Measurements from ENCODE around the gene CLEC4A.
"Not testable (repeated sequence)": the region's sequence is repeated elsewhere in the genome, so short reads cannot be mapped to it uniquely, and the experiment has no call there.

The CLEC4A gene

DNA sequence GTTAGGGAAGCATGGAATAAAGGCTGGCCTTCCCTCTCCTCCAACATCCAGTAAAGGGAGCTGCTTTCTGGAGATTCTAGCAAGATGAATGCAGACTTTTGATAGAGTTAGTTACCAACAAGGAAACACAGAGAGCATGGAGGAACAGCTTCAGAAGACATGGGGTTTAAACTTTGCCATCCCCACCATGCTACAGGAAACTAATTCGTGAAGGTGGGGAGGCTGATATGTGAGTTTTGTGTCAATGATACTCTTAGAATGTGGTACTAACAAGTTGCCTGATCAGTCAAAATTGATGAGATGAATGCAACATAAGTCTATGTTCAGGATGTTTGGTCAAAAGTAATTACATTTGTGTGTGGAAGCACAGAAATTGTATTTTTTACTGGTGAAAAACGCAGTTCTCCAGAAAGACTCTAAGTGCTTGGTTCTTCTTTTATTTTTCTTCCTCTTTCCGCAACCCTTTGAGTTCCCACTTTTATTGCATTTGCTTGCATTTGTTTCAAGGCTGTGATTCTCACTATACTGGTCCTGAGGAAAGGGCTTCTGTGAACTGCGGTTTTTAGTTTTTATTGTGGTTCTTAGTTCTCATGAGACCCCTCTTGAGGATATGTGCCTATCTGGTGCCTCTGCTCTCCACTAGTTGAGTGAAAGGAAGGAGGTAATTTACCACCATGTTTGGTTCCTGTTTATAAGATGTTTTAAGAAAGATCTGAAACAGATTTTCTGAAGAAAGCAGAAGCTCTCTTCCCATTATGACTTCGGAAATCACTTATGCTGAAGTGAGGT is at the start of gene CLEC4A:
Gene CLEC4A (plus strand): TSS at position 494 of the 789 bp plus-strand sequence. CDS start 262 bp downstream, at position 756.
- no peak for TF ChIP-seq ZNF274 (IDR thresholded peaks at IDR 0.05; ENCODE audit: low read depth, low read length)
- no peak within 1 kb of the TSS for H3K4me3 ChIP-seq (ENCODE audit: low read length)

DNA sequence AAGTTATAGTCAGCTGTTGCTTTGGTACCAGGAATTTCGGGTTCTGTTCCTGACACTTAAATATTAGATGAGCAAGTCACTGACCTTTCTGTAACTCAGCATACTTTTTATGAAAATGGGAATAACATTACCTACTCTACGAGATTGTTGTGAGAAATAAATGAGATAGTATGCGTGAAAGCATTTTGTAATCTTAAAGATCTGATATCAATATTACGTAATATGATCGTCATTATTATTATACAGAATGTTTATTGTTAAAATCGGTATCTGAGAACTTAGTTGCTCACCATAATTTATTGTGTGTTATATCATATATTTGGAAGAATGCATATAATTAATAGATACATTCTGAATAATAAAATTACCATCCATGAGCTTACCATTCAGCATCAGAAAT is 47.5 kb upstream of the CLEC4A start:
- no peak for TF ChIP-seq ZNF274 (IDR thresholded peaks at IDR 0.05; ENCODE audit: low read depth, low read length)
- no peak overlapping the region for H3K4me3 ChIP-seq (ENCODE audit: low read length)

DNA sequence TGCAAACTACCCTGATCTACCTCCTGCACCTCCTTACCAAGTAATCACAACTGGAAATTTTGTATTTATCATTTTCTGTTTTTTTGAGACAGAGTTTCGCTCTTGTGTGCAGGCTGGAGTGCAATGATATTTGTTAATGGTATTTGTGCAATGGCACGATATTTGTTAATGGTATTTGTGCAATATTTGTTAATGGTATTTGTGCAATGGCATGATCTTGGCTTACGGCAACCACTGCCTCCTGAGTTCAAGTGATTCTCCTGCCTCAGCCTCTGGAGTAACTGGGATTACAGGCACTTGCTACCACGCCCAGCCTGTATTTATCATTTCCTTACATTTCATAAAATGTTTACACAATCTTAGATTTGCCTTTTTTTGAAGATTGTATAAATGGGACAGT is 47.1 kb upstream of the CLEC4A start:
- H3K4me3 ChIP-seq (ENCODE audit: low read length): no peak overlapping the region
- TF ChIP-seq ZNF274 (IDR thresholded peaks at IDR 0.05; ENCODE audit: low read depth, low read length): no peak

DNA sequence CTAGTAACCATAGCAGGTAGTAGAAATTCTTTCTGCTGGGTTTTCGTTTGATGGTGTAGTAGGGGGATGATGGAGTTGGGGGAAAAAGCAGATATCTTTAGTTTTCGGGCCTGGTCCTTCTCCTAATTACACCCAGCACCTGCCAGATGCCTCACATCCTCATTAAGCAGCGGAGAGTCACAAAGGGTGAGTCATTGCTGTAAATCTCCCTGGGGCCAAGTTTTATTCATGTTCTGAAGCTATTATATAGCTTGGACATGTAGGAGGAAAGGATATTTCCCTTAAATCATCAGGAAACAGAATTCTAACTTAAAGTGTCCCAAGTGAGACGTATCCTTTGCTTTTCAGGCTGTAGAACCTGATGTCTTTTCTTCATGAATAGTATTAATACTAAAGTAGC is 46.2 kb upstream of the CLEC4A start:
- no peak overlapping the region for H3K4me3 ChIP-seq (ENCODE audit: low read length)
- no peak for TF ChIP-seq ZNF274 (IDR thresholded peaks at IDR 0.05; ENCODE audit: low read depth, low read length)

DNA sequence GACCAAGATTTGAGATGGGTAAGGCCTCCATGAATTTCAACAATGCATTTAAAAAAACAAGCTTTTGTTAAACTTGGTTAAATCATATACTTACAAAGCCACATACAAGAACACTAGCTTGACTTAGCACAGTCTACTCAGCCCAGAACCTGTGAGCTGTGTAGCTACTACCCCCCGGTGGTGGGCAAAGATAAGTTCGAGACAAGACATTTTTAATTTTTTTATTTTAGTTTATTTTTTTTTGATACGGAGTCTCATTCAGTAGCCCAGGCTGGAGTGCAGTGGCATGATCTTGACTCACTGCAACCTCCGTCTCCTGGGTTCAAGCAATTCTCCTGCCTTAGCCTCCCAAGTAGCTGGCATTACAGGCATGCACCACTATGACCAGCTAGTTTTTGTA is 45.0 kb upstream of the CLEC4A start:
- TF ChIP-seq ZNF274 (IDR thresholded peaks at IDR 0.05; ENCODE audit: low read depth, low read length): no peak

DNA sequence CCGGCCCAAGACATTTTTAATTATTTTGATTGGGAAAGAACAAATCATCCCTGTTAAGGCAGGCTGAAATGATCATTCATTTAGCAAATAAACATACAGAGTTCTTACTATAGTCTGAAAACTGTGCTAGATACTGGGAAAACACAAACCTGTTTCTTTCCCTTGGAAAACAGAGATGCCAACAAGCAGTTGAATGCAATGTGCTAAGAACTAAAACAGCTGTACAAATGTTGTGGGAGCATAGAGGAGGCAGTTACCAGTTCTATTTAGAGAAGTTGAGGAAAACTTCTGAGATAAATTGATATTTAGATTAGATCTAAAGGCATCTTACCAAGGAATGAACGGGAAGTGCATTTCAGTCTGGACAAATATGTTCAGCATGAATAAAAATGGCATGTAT is 44.5 kb upstream of the CLEC4A start:
- no peak for TF ChIP-seq ZNF274 (IDR thresholded peaks at IDR 0.05; ENCODE audit: low read depth, low read length)
- H3K4me3 ChIP-seq (ENCODE audit: low read length): no peak overlapping the region

More for the DNA sequence above, 45.0 kb upstream of the CLEC4A start:
- H3K4me3 ChIP-seq (ENCODE audit: low read length): no peak overlapping the region

DNA sequence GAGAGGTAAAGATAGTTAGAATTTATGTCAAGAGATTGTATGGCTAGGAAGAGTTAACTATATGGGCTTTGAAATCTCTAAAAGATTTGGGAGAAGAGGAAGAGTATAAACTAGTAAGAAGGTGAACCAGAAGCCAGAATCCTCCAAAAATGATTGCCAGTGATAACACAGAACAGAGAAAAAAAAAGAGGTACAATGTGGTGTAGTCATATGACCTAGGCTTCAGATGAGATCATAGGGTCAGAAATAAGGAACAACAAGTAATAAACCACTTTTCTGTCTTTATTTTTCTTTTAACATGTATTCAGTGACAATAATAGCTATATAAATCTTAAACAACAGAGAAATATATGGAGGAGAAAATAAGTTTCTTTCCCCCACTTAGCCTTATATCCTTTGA is 43.3 kb upstream of the CLEC4A start:
- H3K4me3 ChIP-seq (ENCODE audit: low read length): no peak overlapping the region
- no peak for TF ChIP-seq ZNF274 (IDR thresholded peaks at IDR 0.05; ENCODE audit: low read depth, low read length)

DNA sequence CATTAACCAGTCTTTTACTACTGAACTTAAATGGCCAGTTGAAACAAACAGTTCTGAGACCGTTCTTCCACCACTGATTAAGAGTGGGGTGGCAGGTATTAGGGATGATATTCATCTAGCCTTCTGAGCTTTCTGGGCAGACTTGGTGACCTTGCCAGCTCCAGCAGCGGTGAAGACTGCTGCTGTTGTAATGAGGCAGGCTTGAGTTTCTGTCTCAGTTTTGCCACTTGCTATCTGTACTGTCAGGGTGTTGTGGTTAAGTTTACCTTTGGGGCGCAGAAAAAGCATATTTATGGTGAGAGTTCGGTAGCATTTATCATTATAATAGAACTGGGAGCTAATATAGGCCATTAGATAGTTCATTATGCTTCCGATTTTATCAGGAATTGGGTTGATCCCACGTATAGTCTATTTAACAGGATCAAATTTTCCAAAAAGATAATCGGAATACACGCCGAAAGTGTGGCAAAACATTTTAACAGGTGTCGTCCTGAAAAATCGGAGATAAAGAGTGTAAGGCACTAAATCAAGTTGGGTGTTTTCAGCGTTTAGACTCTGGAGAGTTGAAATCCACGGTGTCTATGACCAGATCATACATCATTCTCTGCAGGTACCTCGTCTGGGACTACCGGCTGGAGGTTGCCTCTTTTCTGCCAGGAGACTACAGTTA is 42.0 kb upstream of the CLEC4A start:
- TF ChIP-seq ZNF274 (IDR thresholded peaks at IDR 0.05; ENCODE audit: low read depth, low read length): no peak
- H3K4me3 ChIP-seq (ENCODE audit: low read length): peak overlapping the region; percentile 96

DNA sequence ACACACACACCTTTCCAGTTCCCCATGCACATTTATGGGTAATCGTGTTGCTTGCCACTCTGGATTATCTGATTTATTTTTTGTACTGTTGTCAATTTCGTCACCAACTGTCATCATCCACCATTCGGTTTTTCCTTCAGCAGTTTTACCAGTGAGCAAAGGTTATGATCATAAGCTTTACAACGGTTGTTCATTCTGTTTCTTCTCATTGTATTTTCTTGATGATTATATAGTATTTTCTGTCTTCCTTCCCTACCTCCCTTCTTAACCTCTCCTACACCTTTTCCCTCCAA is 40.7 kb upstream of the CLEC4A start:
- TF ChIP-seq ZNF274 (IDR thresholded peaks at IDR 0.05; ENCODE audit: low read depth, low read length): no peak

DNA sequence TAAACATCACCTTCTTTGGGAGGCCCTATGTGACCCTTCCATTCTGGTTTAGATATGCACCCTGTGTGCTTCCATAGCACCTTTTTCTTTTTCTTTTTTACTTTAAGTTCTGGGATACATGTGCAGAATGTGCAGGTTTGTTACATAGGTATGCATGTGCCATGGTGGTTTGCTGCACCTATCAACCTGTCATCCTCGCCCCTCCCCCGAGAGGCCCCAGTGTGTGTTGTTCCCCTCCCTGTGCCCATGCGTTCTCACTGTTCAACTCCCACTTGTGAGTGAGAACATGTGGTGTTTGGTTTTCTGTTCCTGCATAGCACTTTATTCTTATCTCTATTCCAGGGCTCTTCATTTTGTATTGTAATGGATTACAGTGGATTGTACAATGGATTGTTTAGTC is 39.1 kb upstream of the CLEC4A start:
- H3K4me3 ChIP-seq (ENCODE audit: low read length): not testable (repeated sequence)

More for the DNA sequence above, 40.7 kb upstream of the CLEC4A start:
- H3K4me3 ChIP-seq (ENCODE audit: low read length): peak overlapping the region; percentile 96

DNA sequence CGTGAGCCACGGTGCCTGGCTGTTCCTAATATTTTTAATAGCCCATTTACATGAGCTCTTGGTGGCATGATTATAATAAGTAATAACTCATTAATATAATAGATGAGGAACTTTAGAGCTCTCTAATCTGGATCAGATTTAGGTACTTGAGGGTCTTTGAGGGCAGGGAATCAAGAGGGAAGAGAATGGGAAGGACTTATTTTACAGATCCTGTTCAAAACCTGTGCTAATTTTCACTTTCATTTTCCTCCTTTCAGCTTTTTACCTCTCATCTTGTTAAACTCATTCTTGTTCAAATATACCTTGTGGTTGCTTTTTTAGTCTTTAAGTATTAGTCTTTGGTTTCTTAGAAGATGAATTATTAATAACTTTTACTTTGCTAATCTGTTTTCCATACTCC is 35.8 kb upstream of the CLEC4A start:
- no peak for TF ChIP-seq ZNF274 (IDR thresholded peaks at IDR 0.05; ENCODE audit: low read depth, low read length)
- peak overlapping the region; percentile 37; the same call in 1 of the 2 replicates for H3K4me3 ChIP-seq (ENCODE audit: low read length)

DNA sequence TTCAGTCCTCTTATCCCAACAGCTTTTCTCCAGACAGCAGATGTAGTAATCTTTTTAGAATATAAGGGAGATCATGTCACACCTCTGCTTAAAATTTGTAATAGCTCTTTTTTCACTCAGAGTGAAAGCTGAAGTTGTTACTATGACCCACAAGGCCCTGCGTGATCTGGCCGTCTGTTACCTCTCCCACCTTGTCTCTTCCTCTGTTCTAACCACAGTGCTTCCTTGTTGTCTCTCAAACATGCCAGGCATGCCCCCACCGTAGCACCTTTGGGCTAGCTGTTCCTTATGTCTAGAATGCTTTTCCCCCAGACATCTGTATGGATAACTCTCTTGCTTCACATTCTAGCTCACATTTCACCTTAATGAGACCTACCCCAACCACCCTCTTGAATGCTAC is 34.8 kb upstream of the CLEC4A start:
- H3K4me3 ChIP-seq (ENCODE audit: low read length): peak overlapping the region; percentile 26; the same call in 1 of the 2 replicates
- no peak for TF ChIP-seq ZNF274 (IDR thresholded peaks at IDR 0.05; ENCODE audit: low read depth, low read length)

DNA sequence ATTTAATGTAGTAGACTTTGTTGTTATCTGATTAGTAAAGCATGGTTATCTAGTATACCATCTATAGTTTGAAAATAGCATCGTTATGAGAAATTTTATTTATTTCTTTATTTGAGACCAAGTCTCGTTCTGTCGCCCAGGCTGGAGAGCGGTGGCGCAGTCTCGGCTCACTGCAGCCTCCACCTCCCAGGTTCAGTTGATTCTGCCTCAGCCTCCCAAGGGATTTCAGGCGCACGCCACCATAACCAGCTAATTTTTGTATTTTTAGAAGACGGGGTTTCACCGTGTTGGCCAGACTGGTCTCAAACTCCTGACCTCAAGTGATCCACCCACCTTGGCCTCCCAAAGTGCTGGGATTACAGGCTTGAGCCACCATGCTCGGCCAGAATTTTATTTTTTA is 34.1 kb upstream of the CLEC4A start:
- H3K4me3 ChIP-seq (ENCODE audit: low read length): not testable (repeated sequence)

DNA sequence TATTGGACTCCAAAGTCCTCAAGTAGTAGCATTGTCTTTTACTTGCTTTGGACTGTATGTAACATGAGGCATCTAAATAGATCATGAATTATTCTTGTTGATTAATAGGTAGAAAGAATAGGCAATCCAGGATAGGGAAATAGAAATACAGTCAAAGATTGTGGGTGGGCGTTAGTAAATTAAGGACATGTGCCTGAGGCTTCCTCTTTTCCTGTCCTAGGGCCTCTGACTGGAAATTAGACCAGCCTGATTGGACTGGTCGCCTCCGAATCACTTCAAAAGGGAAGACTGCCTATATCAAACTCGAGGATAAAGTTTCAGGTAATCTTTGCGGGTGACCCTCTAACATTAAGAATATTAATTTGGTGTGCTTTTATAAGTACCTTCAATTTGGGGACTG is 33.7 kb upstream of the CLEC4A start:
- TF ChIP-seq ZNF274 (IDR thresholded peaks at IDR 0.05; ENCODE audit: low read depth, low read length): no peak

DNA sequence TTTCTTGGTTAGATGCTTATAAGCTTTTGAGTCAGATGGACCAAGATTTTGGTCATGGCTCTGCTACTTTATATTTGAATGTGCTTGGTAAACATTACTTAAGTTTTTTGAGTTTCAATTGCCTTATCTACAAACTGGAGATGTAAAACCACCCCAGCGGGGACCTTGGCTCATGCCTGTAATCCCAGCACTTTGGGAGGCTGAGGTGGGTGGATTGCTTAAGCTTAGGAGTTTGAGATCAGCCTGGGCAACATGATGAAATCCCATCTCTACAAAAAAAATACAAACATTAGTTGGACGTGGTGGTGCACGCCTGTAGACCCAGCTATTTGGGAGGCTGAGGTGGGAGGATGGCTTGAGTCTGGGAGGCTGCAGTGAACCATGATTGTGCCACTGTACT is 30.1 kb upstream of the CLEC4A start:
- no peak for TF ChIP-seq ZNF274 (IDR thresholded peaks at IDR 0.05; ENCODE audit: low read depth, low read length)
- H3K4me3 ChIP-seq (ENCODE audit: low read length): no peak overlapping the region

More for the DNA sequence above, 33.7 kb upstream of the CLEC4A start:
- no peak overlapping the region for H3K4me3 ChIP-seq (ENCODE audit: low read length)
